ENCODE data around the gene ELAC2.

- TF ChIP-seq POLR2A (IDR thresholded peaks at IDR 0.05) (no peak), CTCF (IDR thresholded peaks at IDR 0.05 in 8 of 11, conservative IDR thresholded peaks at IDR 0.05 in 3 of 11) (no peak), POLR2AphosphoS5 (IDR thresholded peaks at IDR 0.05) (no peak)
Observed at GRCh38 chr17:13036751-13037150, 18.9 kb upstream of the ELAC2 start.

Data from spleen (tissue), 7 donors.